Measurements from ENCODE around the gene MGAT4B.

MGAT4B gene

DNA sequence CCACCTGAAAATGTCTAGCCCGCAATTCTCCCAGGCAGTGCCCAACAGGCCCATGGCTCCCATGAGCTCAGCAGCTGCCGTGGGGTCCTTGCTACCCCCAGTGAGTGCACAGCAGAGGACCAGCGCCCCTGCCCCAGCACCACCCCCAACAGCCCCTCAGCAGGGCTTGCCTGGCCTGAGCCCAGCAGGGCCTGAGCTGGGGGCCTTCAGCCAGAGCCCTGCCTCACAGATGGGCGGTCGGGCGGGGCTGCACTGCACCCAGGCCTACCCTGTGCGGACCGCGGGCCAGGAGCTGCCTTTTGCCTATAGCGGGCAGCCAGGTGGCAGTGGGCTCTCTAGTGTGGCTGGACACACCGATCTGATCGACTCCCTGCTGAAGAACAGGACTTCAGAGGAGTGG lies 32.2 kb downstream of the MGAT4B start:
- Histone ChIP-seq H3K4me3 (ENCODE audit: low read depth in 1 of 2, low read length in 1 of 2) (no peak overlapping the region), H3K36me3 (peaks cover 78% of the 10 kb centered on the region), H3K9me3 (no peaks in the 10 kb centered on the region)

DNA sequence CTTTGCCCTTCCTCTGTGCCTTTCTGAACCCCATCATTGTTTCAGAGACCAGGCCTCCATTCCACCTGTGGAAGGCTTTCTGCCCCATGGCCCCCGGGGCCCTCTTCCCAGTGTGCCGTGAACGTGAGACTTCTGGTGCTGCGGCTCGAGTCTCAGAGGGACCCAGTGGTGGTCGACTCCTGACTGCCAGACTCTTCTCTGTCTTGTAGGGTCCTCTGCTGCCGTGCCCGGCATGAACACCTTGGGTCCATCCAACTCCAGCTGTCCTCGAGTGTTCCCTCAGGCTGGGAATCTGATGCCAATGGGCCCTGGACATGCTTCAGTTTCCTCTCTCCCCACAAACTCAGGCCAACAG lies 33.0 kb downstream of the MGAT4B start:
- H3K27me3 ChIP-seq = no peaks in the 10 kb centered on the region
- peaks cover 63 to 69% of the 10 kb centered on the region in 2 experiments for H3K4me1 ChIP-seq (ENCODE audit: control insufficient read depth in 1 of 2, insufficient read depth in 1 of 2, low read depth in 1 of 2, low read length in 1 of 2)
- H3K27ac ChIP-seq = no peak overlapping the region
- H3K9me3 ChIP-seq = no peaks in the 10 kb centered on the region
- TF ChIP-seq, protein P1, sequence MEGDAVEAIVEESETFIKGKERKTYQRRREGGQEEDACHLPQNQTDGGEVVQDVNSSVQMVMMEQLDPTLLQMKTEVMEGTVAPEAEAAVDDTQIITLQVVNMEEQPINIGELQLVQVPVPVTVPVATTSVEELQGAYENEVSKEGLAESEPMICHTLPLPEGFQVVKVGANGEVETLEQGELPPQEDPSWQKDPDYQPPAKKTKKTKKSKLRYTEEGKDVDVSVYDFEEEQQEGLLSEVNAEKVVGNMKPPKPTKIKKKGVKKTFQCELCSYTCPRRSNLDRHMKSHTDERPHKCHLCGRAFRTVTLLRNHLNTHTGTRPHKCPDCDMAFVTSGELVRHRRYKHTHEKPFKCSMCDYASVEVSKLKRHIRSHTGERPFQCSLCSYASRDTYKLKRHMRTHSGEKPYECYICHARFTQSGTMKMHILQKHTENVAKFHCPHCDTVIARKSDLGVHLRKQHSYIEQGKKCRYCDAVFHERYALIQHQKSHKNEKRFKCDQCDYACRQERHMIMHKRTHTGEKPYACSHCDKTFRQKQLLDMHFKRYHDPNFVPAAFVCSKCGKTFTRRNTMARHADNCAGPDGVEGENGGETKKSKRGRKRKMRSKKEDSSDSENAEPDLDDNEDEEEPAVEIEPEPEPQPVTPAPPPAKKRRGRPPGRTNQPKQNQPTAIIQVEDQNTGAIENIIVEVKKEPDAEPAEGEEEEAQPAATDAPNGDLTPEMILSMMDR (IDR thresholded peaks at IDR 0.05) = no peak
- H3K36me3 ChIP-seq = peaks cover 85% of the 10 kb centered on the region
- H3K4me3 ChIP-seq (ENCODE audit: low read depth in 1 of 2, low read length in 1 of 2) = no peak overlapping the region

More for the DNA sequence above, 32.2 kb downstream of the MGAT4B start:
- TF ChIP-seq, protein P1 (IDR thresholded peaks at IDR 0.05) = no peak
- Histone ChIP-seq H3K27me3 (no peaks in the 10 kb centered on the region), H3K27ac (no peak overlapping the region), H3K4me1 (ENCODE audit: control insufficient read depth in 1 of 2, insufficient read depth in 1 of 2, low read depth in 1 of 2, low read length in 1 of 2) (peaks cover 63 to 69% of the 10 kb centered on the region in 2 experiments)

DNA sequence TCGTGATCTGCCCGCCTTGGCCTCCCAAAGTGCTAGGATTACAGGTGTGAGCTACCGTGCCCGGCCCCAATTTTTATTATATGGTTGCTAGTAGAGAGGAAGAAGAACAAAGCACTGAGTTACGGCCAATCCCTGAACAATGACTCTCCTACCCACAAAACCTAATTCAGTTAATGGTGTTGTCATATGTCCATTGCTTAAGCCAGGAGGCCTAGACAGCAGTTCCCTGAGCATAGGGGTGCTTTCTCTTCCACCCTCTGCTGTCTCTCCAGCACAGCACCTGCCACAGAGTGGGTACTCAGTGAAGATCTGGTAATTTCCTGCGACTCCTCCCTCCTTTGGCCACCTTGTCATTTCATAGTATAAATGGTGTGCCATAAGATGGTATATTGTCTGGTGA lies 34.3 kb downstream of the MGAT4B start:
- TF ChIP-seq, protein P1 (IDR thresholded peaks at IDR 0.05) = no peak
- no peaks in the 10 kb centered on the region for H3K9me3 ChIP-seq
- peak overlapping the region; percentile 68 for H3K27ac ChIP-seq
- H3K4me1 ChIP-seq (ENCODE audit: control insufficient read depth in 1 of 2, insufficient read depth in 1 of 2, low read depth in 1 of 2, low read length in 1 of 2) = peaks cover 59 to 63% of the 10 kb centered on the region in 2 experiments
- H3K36me3 ChIP-seq = peaks cover 86% of the 10 kb centered on the region
- H3K27me3 ChIP-seq = no peaks in the 10 kb centered on the region
- H3K4me3 ChIP-seq (ENCODE audit: low read depth in 1 of 2, low read length in 1 of 2) = no peak overlapping the region

DNA sequence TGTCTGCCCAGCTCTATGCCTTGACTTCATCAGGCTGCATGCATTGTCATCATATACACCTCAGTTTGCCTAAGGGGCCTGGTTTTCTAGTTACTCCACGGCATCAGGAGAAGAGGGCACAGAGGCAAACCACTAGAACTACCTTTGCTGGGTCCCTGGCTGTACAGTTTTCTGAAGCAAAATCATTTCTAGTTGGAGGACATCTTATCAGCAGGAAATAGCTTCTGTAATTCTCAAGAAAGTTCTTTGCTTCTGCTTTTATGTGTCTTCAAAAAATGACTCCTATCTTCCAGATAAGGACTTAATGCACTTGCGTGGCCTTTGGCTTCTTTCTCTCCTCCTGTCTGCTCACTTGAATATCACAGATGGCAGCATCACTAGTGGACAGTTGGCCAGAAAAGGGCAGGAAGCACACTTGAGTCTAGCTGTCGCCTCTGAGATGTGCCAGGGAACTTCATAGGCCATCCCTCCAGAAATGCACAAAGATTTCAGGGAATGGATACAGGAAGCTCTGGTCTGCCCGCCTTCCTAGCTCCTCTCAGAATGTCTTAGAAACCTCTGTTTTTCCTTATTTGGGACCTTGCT lies 35.3 kb downstream of the MGAT4B start:
- H3K27me3 ChIP-seq = no peaks in the 10 kb centered on the region
- peaks cover 87% of the 10 kb centered on the region for H3K36me3 ChIP-seq
- TF ChIP-seq, protein P1 (IDR thresholded peaks at IDR 0.05) = no peak
- no peaks in the 10 kb centered on the region for H3K9me3 ChIP-seq
- peak overlapping the region; percentile 68 for H3K27ac ChIP-seq
- H3K4me3 ChIP-seq (ENCODE audit: low read depth in 1 of 2, low read length in 1 of 2) = no peak overlapping the region
- peaks cover 59 to 67% of the 10 kb centered on the region in 2 experiments for H3K4me1 ChIP-seq (ENCODE audit: control insufficient read depth in 1 of 2, insufficient read depth in 1 of 2, low read depth in 1 of 2, low read length in 1 of 2)

DNA sequence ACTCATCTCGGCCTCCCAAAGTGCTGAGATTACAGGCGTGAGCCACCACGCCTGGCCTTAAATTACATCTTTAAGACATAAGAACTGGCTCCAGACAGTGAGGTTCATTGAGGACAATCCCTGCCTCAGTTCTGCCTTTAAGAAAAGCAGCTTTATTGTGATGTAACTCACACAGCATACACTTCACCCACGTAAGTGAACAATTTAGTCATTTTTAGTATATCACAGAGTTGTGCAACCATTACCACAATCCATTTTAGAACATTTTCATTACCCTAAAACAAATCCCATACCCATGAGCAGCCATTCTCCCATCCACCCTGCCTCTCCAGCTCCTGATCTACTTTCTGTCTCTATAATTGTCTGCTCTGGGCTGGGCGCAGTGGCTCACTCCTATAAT lies 36.9 kb downstream of the MGAT4B start:
- H3K27ac ChIP-seq = peak overlapping the region; percentile 41
- TF ChIP-seq, protein P1 (IDR thresholded peaks at IDR 0.05) = no peak
- H3K27me3 ChIP-seq = no peaks in the 10 kb centered on the region
- H3K4me1 ChIP-seq (ENCODE audit: control insufficient read depth in 1 of 2, insufficient read depth in 1 of 2, low read depth in 1 of 2, low read length in 1 of 2) = peaks cover 57 to 62% of the 10 kb centered on the region in 2 experiments
- no peak overlapping the region for H3K4me3 ChIP-seq (ENCODE audit: low read depth in 1 of 2, low read length in 1 of 2)
- H3K36me3 ChIP-seq = peaks cover 85% of the 10 kb centered on the region
- no peaks in the 10 kb centered on the region for H3K9me3 ChIP-seq
